Endothelial cell of umbilical vein (primary cell): ENCODE data around the gene SMYD4. TPM values are rescaled to one million over a fixed set of nuclear protein-coding genes. Genes with fewer than 3 reads are reported as not detected.

ENCODE experiments used
- BruUV-seq: library from RNA; stranded (reverse); fragments of 400-500 nt; replicated peaks from 2 replicates; lab custom pipeline; 2021; lab: Mats Ljungman, UMichigan
- CTCF ChIA-PET: fragments of 300-600, 350-600 bp; sonication (Branson Sonifier 250); formaldehyde crosslinking; loops from one replicate; lab custom pipeline; 2021; ENCODE audit warnings: antibody characterized with exemption, inconsistent platforms; lab: Charles Lee
- POLR2A ChIA-PET: fragments of 300-600, 350-600 bp; sonication (Branson Sonifier 250); formaldehyde crosslinking; loops from one replicate; lab custom pipeline; 2021; ENCODE audit warnings: antibody characterized with exemption, inconsistent platforms; lab: Charles Lee
- DNase-seq: peaks from one replicate; pipeline ENCODE4 v3.0.0-alpha.2; 2011; ENCODE audit warnings: low read depth, low spot score
- FAIRE-seq: peaks from 2 replicates; lab custom pipeline; 2011; peaks lifted over from hg19 to GRCh38; lab: Jason Lieb, UNC
- H2AFZ ChIP-seq: 2 replicates; pipeline ENCODE4 v1.6.0; 2012; ENCODE audit warnings: low read depth, low read length, control low read depth, inconsistent platforms
- H3K27ac ChIP-seq: 2 replicates; pipeline ENCODE4 v1.5.1; 2011; ENCODE audit warnings: low read depth, mild to moderate bottlenecking, control low read depth, low read length, moderate library complexity; ENCODE audit not compliant: insufficient read depth
- H3K27me3 ChIP-seq, 2 experiments: 2 replicates each; pipeline versions ENCODE4 v1.6.0 to v1.6.1; 2011; ENCODE audit warnings: low read length in 2 of 2, mixed read lengths in 1 of 2; ENCODE audit not compliant: control insufficient read depth in 2 of 2, insufficient read depth in 2 of 2
- H3K36me3 ChIP-seq, 2 experiments: 2 replicates in 1 of 2; 3 replicates in 1 of 2; pipeline ENCODE4 v1.5.1; 2011; ENCODE audit warnings: low read length in 2 of 2, mild to moderate bottlenecking in 1 of 2, moderate library complexity in 1 of 2; ENCODE audit not compliant: control insufficient read depth in 2 of 2, insufficient read depth in 2 of 2; ENCODE audit errors: extremely low read depth in 1 of 2
- H3K4me1 ChIP-seq: 3 replicates; pipeline ENCODE4 v1.5.1; 2011; ENCODE audit warnings: mild to moderate bottlenecking, low read length; ENCODE audit not compliant: control insufficient read depth, insufficient read depth; ENCODE audit errors: extremely low read depth
- H3K4me2 ChIP-seq: 2 replicates; pipeline ENCODE4 v1.6.1; 2011; ENCODE audit warnings: low read length, control low read depth, mixed read lengths; ENCODE audit not compliant: insufficient read depth
- H3K4me3 ChIP-seq, 3 experiments: fragments of 200-600 bp in 1 of 3; sonication (generic), shearing (Covaris generic) in 1 of 3; replicated peaks in 1 of 3; 2 replicates each; pipeline ENCODE4 v1.5.1; 2011 to 2016; ENCODE audit warnings: control low read depth in 3 of 3, low read length in 3 of 3, mild to moderate bottlenecking in 2 of 3, inconsistent platforms in 1 of 3, low read depth in 1 of 3, moderate library complexity in 1 of 3; ENCODE audit not compliant: insufficient read depth in 1 of 3
- H3K79me2 ChIP-seq: 2 replicates; pipeline ENCODE4 v1.6.0; 2012; ENCODE audit warnings: low read length, inconsistent platforms; ENCODE audit not compliant: control insufficient read depth, insufficient read depth
- H3K9ac ChIP-seq: replicated peaks from 2 replicates; pipeline ENCODE3; 2011; ENCODE audit warnings: low read length, control low read depth; ENCODE audit not compliant: insufficient read depth; ENCODE audit errors: extremely low read depth
- H3K9me1 ChIP-seq: replicated peaks from 3 replicates; pipeline ENCODE4 v1.6.0; 2011; ENCODE audit warnings: mild to moderate bottlenecking, low read length; ENCODE audit not compliant: control insufficient read depth, insufficient read depth; ENCODE audit errors: extremely low read depth
- H3K9me3 ChIP-seq: replicated peaks from 2 replicates; pipeline ENCODE4 v1.5.1; 2012; ENCODE audit warnings: low read length, inconsistent platforms; ENCODE audit not compliant: control insufficient read depth, insufficient read depth
- H4K20me1 ChIP-seq: replicated peaks from 2 replicates; pipeline ENCODE3; 2011; ENCODE audit warnings: mild to moderate bottlenecking, low read length; ENCODE audit not compliant: control insufficient read depth, insufficient read depth; ENCODE audit errors: extremely low read depth
- CTCF ChIP-seq, 2 donors: IDR thresholded peaks; 1 replicate in 1 of 2; 2 replicates in 1 of 2; pipeline ENCODE4 v1.5.1; 2011; ENCODE audit warnings: low read length in 2 of 2, mild to moderate bottlenecking in 2 of 2, moderate library complexity in 2 of 2, control low read depth in 1 of 2, inconsistent platforms in 1 of 2, low read depth in 1 of 2; ENCODE audit not compliant: insufficient read depth in 1 of 2; ENCODE audit errors: extremely low read depth in 1 of 2
- EZH2 ChIP-seq: IDR thresholded peaks from 2 replicates; pipeline ENCODE4 v1.6.1; 2012; ENCODE audit warnings: borderline replicate concordance, low read depth, mild to moderate bottlenecking, moderate library complexity, low read length, inconsistent platforms; ENCODE audit not compliant: severe bottlenecking
- FOS ChIP-seq: IDR thresholded peaks from 2 replicates; pipeline ENCODE4 v1.6.1; 2011; ENCODE audit warnings: mild to moderate bottlenecking, low read length, moderate library complexity, borderline replicate concordance; ENCODE audit not compliant: insufficient read depth
- GATA2 ChIP-seq: IDR thresholded peaks from 2 replicates; pipeline ENCODE4 v1.7.0; 2011; ENCODE audit warnings: low read depth, mild to moderate bottlenecking, moderate library complexity, mixed read lengths, low read length; ENCODE audit not compliant: insufficient read length, insufficient read depth
- JUN ChIP-seq: IDR thresholded peaks from 2 replicates; pipeline ENCODE4 v1.6.1; 2011; ENCODE audit warnings: borderline replicate concordance, low read depth; ENCODE audit not compliant: insufficient read length, insufficient read depth
- MAX ChIP-seq: IDR thresholded peaks from 2 replicates; pipeline ENCODE4 v1.6.1; 2011; ENCODE audit not compliant: insufficient read depth, insufficient read length
- MYC ChIP-seq: IDR thresholded peaks from one replicate; pipeline ENCODE4 v1.6.1; 2011; ENCODE audit warnings: mild to moderate bottlenecking, low read depth, low read length
- POLR2A ChIP-seq: IDR thresholded peaks from 2 replicates; pipeline ENCODE4 v1.6.1; 2012; ENCODE audit warnings: low read depth, mild to moderate bottlenecking, control low read depth, low read length
- POLR2AphosphoS5 ChIP-seq: IDR thresholded peaks from 2 replicates; pipeline ENCODE4 v1.6.1; 2012; ENCODE audit warnings: low read depth, mild to moderate bottlenecking, control low read depth, low read length, moderate library complexity; ENCODE audit not compliant: insufficient read depth
- dilution Hi-C: fragments of 300-500 bp; cut with MboI; formaldehyde crosslinking; loops from one replicate; pipeline ENCODE4 v1.15.0; 2019; ENCODE audit warnings: low sequenced_read_pairs; ENCODE audit not compliant: extremely low pct_ligation_motif_present
- intact Hi-C: fragments of 100-400 bp; cut with micrococcal nuclease; formaldehyde crosslinking; loops from one replicate; pipeline ENCODE4 v1.10.0; 2022
- polyA plus RNA-seq, 4 experiments: library from polyadenylated mRNA; depleted of rRNA in 3 of 4; stranded (reverse) in 3 of 4; unstranded in 1 of 4; fragments of >200 nt; gene quantifications; 2 replicates each; pipeline versions ENCODE4 v1.2.1 to v1.2.3, GENCODE V29; 2011 to 2012; ENCODE audit warnings: missing spikeins in 1 of 4
- total RNA-seq: library from RNA; stranded (reverse); gene quantifications from 2 replicates; pipeline ENCODE4 v1.2.3, GENCODE V29; 2021

SMYD4 gene
- total and polyA plus RNA-seq, 2 donors (not counting 3 experiments of a cell fraction or from before 2014, with no cell fraction given): 6.0 to 14.6 TPM

DNA sequence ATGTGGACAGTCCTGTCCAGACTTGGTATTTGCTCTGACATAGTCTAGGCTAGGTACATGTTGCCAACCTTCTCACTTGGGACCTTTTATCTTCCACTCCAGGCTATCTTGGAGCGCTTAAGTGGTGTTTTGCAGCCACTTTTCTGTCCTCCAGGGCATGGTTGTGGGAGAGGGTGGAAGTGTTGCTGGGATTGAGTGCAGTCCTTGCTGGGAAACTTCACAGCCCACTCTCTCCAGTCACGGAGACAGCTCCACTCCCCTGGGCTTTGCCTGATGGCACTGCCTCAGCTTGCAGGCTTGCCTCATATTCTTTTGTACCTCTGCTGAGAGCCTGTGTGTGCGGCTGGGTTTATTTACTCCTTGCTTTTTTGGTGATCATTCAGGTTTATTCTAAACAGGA, 17.5 kb upstream of the SMYD4 start:
- H3K4me2 ChIP-seq: no peak overlapping the region
- H3K9me1 ChIP-seq: no peaks in the 10 kb centered on the region
- intact Hi-C loops: no loop called here
- no peaks in the 10 kb centered on the region for H3K4me1 ChIP-seq
- DNase-seq: no peak
- H3K4me3 ChIP-seq: no peak overlapping the region
- TF ChIP-seq JUN (no peak), CTCF (IDR thresholded peaks at IDR 0.05; ENCODE audit: extremely low read depth in 1 of 2, insufficient read depth in 1 of 2, low read depth in 1 of 2, low read length in 2 of 2) (no peak), EZH2 (no peak), FOS (no peak), POLR2A (no peak), MYC (no peak), POLR2AphosphoS5 (no peak), GATA2 (no peak), MAX (no peak)
- no peak overlapping the region for H3K27ac ChIP-seq
- no TSS peak for BruUV-seq
- H2AFZ ChIP-seq: no peak overlapping the region
- no peaks in the 10 kb centered on the region for H3K9me3 ChIP-seq
- no peaks in the 10 kb centered on the region for H3K27me3 ChIP-seq
- dilution Hi-C loops: no loop called here
- H4K20me1 ChIP-seq: no peaks in the 10 kb centered on the region
- peaks cover 11 to 18% of the 10 kb centered on the region in 2 experiments for H3K36me3 ChIP-seq
- H3K79me2 ChIP-seq: peaks cover 3% of the 10 kb centered on the region
- FAIRE-seq: no peak
- ChIA-PET POLR2A (no interaction called here), CTCF (no interaction called here)
- no peak overlapping the region for H3K9ac ChIP-seq
